Lower leg skin (tissue), 3 donors: Measurements from ENCODE around the gene DNASE1L3.

Source experiments
- CTCF ChIP-seq, 3 donors: fragments of 450-650 bp; IDR thresholded peaks; one replicate each; pipeline ENCODE4 v1.5.1; 2016; ENCODE audit warnings: antibody characterized with exemption in 3 of 3, mild to moderate bottlenecking in 3 of 3, moderate library complexity in 2 of 3
- POLR2A ChIP-seq, 2 donors: fragments of 450-650 bp; IDR thresholded peaks; one replicate each; pipeline ENCODE4 v1.6.1; 2016 to 2017; ENCODE audit warnings: antibody characterized with exemption in 2 of 2, mild to moderate bottlenecking in 1 of 2, moderate library complexity in 1 of 2

GRCh38 chr3:58198362-58198761, 12.4 kb downstream of the DNASE1L3 start:
- TF ChIP-seq CTCF (IDR thresholded peaks at IDR 0.05) = no peak
- no peak for TF ChIP-seq POLR2A (IDR thresholded peaks at IDR 0.05)
